ENCODE measurements around the gene PLEK. TPM values are rescaled to one million over a fixed set of nuclear protein-coding genes. Genes with fewer than 3 reads are reported as not detected.

The PLEK gene
- total and polyA plus RNA-seq, 7 donors, result 0.89 to 3.9 (median 2.3) TPM

GRCh38 chr2:68383778-68384177 is 18.7 kb downstream of the PLEK start:
- ATAC-seq (no peak), DNase-seq (no peak)
- intact Hi-C loops (cut with DNase I), result no loop called here
- WGBS, 3 donors, result 52 to 62% (median 57%) methylated on average over 3 of the region's 3 CpGs
- Histone ChIP-seq H3K9me3 (no peaks in the 10 kb centered on the region), H3K4me3 (no peak overlapping the region), H3K27ac (no peak overlapping the region), H3K27me3 (ENCODE audit: insufficient read depth in 3 of 3, low read length in 2 of 3) (no peaks in the 10 kb centered on the region), H3K36me3 (ENCODE audit: insufficient read depth in 1 of 2, low read depth in 1 of 2) (no peaks in the 10 kb centered on the region), H3K4me1 (no peaks in the 10 kb centered on the region)
- TF ChIP-seq, protein P1, sequence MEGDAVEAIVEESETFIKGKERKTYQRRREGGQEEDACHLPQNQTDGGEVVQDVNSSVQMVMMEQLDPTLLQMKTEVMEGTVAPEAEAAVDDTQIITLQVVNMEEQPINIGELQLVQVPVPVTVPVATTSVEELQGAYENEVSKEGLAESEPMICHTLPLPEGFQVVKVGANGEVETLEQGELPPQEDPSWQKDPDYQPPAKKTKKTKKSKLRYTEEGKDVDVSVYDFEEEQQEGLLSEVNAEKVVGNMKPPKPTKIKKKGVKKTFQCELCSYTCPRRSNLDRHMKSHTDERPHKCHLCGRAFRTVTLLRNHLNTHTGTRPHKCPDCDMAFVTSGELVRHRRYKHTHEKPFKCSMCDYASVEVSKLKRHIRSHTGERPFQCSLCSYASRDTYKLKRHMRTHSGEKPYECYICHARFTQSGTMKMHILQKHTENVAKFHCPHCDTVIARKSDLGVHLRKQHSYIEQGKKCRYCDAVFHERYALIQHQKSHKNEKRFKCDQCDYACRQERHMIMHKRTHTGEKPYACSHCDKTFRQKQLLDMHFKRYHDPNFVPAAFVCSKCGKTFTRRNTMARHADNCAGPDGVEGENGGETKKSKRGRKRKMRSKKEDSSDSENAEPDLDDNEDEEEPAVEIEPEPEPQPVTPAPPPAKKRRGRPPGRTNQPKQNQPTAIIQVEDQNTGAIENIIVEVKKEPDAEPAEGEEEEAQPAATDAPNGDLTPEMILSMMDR (IDR thresholded peaks at IDR 0.05), result no peak

- Histone ChIP-seq H3K27ac (no peak overlapping the region), H3K4me3 (no peak overlapping the region), H3K27me3 (ENCODE audit: insufficient read depth in 3 of 3, low read length in 2 of 3) (no peaks in the 10 kb centered on the region), H3K36me3 (ENCODE audit: insufficient read depth in 1 of 2, low read depth in 1 of 2) (no peaks in the 10 kb centered on the region), H3K9me3 (no peaks in the 10 kb centered on the region), H3K4me1 (no peaks in the 10 kb centered on the region)
- intact Hi-C loops (cut with DNase I), result no loop called here
- TF ChIP-seq, protein P1 (IDR thresholded peaks at IDR 0.05), result no peak
- DNase-seq (no peak), ATAC-seq (no peak)
- 61 to 75% (median 67%) methylated on average over 5 of the region's 5 CpGs for WGBS, 3 donors
These were observed 19.5 kb downstream of the PLEK start for GRCh38 chr2:68384485-68385107.

GRCh38 chr2:68385220-68385906 is 20.3 kb downstream of the PLEK start:
- ATAC-seq (no peak), DNase-seq (no peak)
- Histone ChIP-seq H3K4me1 (no peaks in the 10 kb centered on the region), H3K27ac (no peak overlapping the region), H3K4me3 (no peak overlapping the region), H3K36me3 (ENCODE audit: insufficient read depth in 1 of 2, low read depth in 1 of 2) (no peaks in the 10 kb centered on the region), H3K9me3 (no peaks in the 10 kb centered on the region), H3K27me3 (ENCODE audit: insufficient read depth in 3 of 3, low read length in 2 of 3) (no peaks in the 10 kb centered on the region)
- TF ChIP-seq, protein P1 (IDR thresholded peaks at IDR 0.05), result no peak
- intact Hi-C loops (cut with DNase I), result no loop called here
- WGBS, 3 donors, result 28 to 41% (median 31%) methylated on average over 2 of the region's 2 CpGs

- DNase-seq, result no peak
- TF ChIP-seq, protein P1 (IDR thresholded peaks at IDR 0.05), result no peak
- Histone ChIP-seq H3K9me3 (no peaks in the 10 kb centered on the region), H3K36me3 (ENCODE audit: insufficient read depth in 1 of 2, low read depth in 1 of 2) (no peaks in the 10 kb centered on the region), H3K4me1 (no peaks in the 10 kb centered on the region), H3K4me3 (no peak overlapping the region), H3K27me3 (ENCODE audit: insufficient read depth in 3 of 3, low read length in 2 of 3) (no peaks in the 10 kb centered on the region), H3K27ac (no peak overlapping the region)
- WGBS, 3 donors, result 41 to 69% (median 52%) methylated on average over 1 of the region's 1 CpG
- no peak for ATAC-seq
- intact Hi-C loops (cut with DNase I), result no loop called here
These were observed 20.8 kb downstream of the PLEK start for GRCh38 chr2:68385907-68386287.

Data from psoas muscle (tissue), 8 donors.